Suprapubic skin (tissue), 4 donors: Measurements from ENCODE around the gene ZCCHC3. TPM values are rescaled to one million over a fixed set of nuclear protein-coding genes. Genes with fewer than 3 reads are reported as not detected.

Source experiments
- DNase-seq, 2 donors: peaks; one replicate each; pipeline ENCODE4 v3.0.0-alpha.2; 2019; ENCODE audit warnings: low spot score in 2 of 2
- H3K27ac ChIP-seq: fragments of 200-600 bp; sonication (generic); one replicate; pipeline ENCODE4 v1.5.1; 2019
- H3K27me3 ChIP-seq: fragments of 200-600 bp; sonication (generic); one replicate; pipeline ENCODE4 v1.5.1; 2019
- H3K36me3 ChIP-seq: fragments of 200-600 bp; sonication (generic); one replicate; pipeline ENCODE4 v1.5.1; 2019
- H3K4me1 ChIP-seq: fragments of 200-600 bp; sonication (generic); one replicate; pipeline ENCODE4 v1.5.1; 2019
- H3K4me3 ChIP-seq: fragments of 200-600 bp; sonication (generic); one replicate; pipeline ENCODE4 v1.5.1; 2019; ENCODE audit warnings: mild to moderate bottlenecking
- H3K9me3 ChIP-seq: fragments of 200-600 bp; sonication (generic); one replicate; pipeline ENCODE4 v1.5.1; 2019
- CTCF ChIP-seq, 2 donors: fragments of 200-600 bp in 1 of 2; fragments of 450-650 bp in 1 of 2; sonication (generic) in 1 of 2; IDR thresholded peaks; one replicate each; pipeline ENCODE4 v1.5.1; 2016 to 2019; ENCODE audit warnings: antibody characterized with exemption in 2 of 2, mild to moderate bottlenecking in 1 of 2, moderate library complexity in 1 of 2
- EP300 ChIP-seq: sonication (generic); formaldehyde crosslinking; IDR thresholded peaks from one replicate; pipeline ENCODE4 v1.6.1; 2017; ENCODE audit warnings: antibody characterized with exemption
- POLR2A ChIP-seq, 2 donors: fragments of 450-650 bp; IDR thresholded peaks; one replicate each; pipeline ENCODE4 v1.6.1; 2017; ENCODE audit warnings: antibody characterized with exemption in 2 of 2, mild to moderate bottlenecking in 2 of 2, moderate library complexity in 2 of 2
- POLR2AphosphoS5 ChIP-seq, 3 donors: sonication (generic); formaldehyde crosslinking; IDR thresholded peaks; one replicate each; pipeline ENCODE4 v1.6.1; 2017; ENCODE audit warnings: antibody characterized with exemption in 3 of 3
- WGBS: methylation state at CpG from one replicate; pipeline ENCODE4 v1.1.5; 2018; 5-methylcytosine and 5-hydroxymethylcytosine counted together
- total RNA-seq, 4 donors: library from RNA; depleted of rRNA; stranded (reverse); fragments of >200 nt; gene quantifications; one replicate each; pipeline ENCODE4 v1.1.0, GENCODE V29; 2016

Gene ZCCHC3
- total RNA-seq, 4 donors from 2014 or later, result 8.1 to 11.2 (median 8.8) TPM

GRCh38 chr20:341682-342081 lies 44.3 kb downstream of the ZCCHC3 start:
- Histone ChIP-seq H3K9me3 (no peaks in the 10 kb centered on the region), H3K4me1 (peaks cover 8% of the 10 kb centered on the region), H3K36me3 (peaks cover 4% of the 10 kb centered on the region), H3K27me3 (no peaks in the 10 kb centered on the region), H3K4me3 (no peak overlapping the region), H3K27ac (no peak overlapping the region)
- 54% methylated on average over 2 of the region's 2 CpGs for WGBS
- DNase-seq, result no peak
- no peak for TF ChIP-seq POLR2AphosphoS5 (IDR thresholded peaks at IDR 0.05)
- no peak for TF ChIP-seq CTCF (IDR thresholded peaks at IDR 0.05)
- no peak for TF ChIP-seq POLR2A (IDR thresholded peaks at IDR 0.05)
- no peak for TF ChIP-seq EP300

- Histone ChIP-seq H3K27ac (no peak overlapping the region), H3K4me3 (no peak overlapping the region), H3K36me3 (peaks cover 4% of the 10 kb centered on the region), H3K9me3 (no peaks in the 10 kb centered on the region), H3K4me1 (peaks cover 15% of the 10 kb centered on the region), H3K27me3 (no peaks in the 10 kb centered on the region)
- TF ChIP-seq CTCF (IDR thresholded peaks at IDR 0.05), result no peak
- no peak for TF ChIP-seq POLR2A (IDR thresholded peaks at IDR 0.05)
- no peak for TF ChIP-seq POLR2AphosphoS5 (IDR thresholded peaks at IDR 0.05)
- no peak for TF ChIP-seq EP300
- DNase-seq, result no peak
Observed at GRCh38 chr20:343107-343506, 45.7 kb downstream of the ZCCHC3 start.

- TF ChIP-seq EP300 (no peak), POLR2AphosphoS5 (IDR thresholded peaks at IDR 0.05) (no peak), CTCF (IDR thresholded peaks at IDR 0.05) (no peak), POLR2A (IDR thresholded peaks at IDR 0.05) (no peak)
- DNase-seq, result no peak
- Histone ChIP-seq H3K9me3 (no peaks in the 10 kb centered on the region), H3K4me1 (peaks cover 20% of the 10 kb centered on the region), H3K36me3 (peaks cover 5% of the 10 kb centered on the region), H3K27ac (no peak overlapping the region), H3K27me3 (no peaks in the 10 kb centered on the region), H3K4me3 (peak overlapping the region; percentile 70)
- WGBS, result 58% methylated on average over 9 of the region's 9 CpGs
Observed at GRCh38 chr20:346033-346639, 48.8 kb downstream of the ZCCHC3 start.

GRCh38 chr20:346640-347316 lies 49.4 kb downstream of the ZCCHC3 start, which contains the start of gene NRSN2:
TSS of gene NRSN2 (plus strand) at chr20:347111. CDS start at chr20:349644, 2,533 bp downstream.
- Histone ChIP-seq H3K27ac (peak within 1 kb of the TSS; percentile 73), H3K36me3 (peaks cover 8% of the 10 kb centered on the region), H3K27me3 (no peaks in the 10 kb centered on the region), H3K4me3 (peak within 1 kb of the TSS; percentile 70), H3K9me3 (no peaks in the 10 kb centered on the region), H3K4me1 (peaks cover 20% of the 10 kb centered on the region)
- DNase-seq, result peak in 1 of 2 donors; percentile 72
- WGBS, result under 1% methylated on average over 50 of the region's 50 CpGs
- TF ChIP-seq POLR2AphosphoS5 (IDR thresholded peaks at IDR 0.05) (no peak), POLR2A (IDR thresholded peaks at IDR 0.05) (no peak), CTCF (IDR thresholded peaks at IDR 0.05) (no peak), EP300 (no peak)

- Histone ChIP-seq H3K27me3 (no peaks in the 10 kb centered on the region), H3K4me3 (peak overlapping the region; percentile 70), H3K36me3 (peaks cover 8% of the 10 kb centered on the region), H3K4me1 (peaks cover 20% of the 10 kb centered on the region), H3K9me3 (no peaks in the 10 kb centered on the region), H3K27ac (peak overlapping the region; percentile 73)
- no peak for DNase-seq
- TF ChIP-seq POLR2A (IDR thresholded peaks at IDR 0.05) (no peak), POLR2AphosphoS5 (IDR thresholded peaks at IDR 0.05) (no peak), CTCF (IDR thresholded peaks at IDR 0.05) (no peak), EP300 (no peak)
- 0% methylated on average over 12 of the region's 19 CpGs for WGBS
Observed at GRCh38 chr20:347317-347639, 49.9 kb downstream of the ZCCHC3 start.
